GM12878 (cell line): ENCODE data around the gene METTL23. TPM values are rescaled to one million over a fixed set of nuclear protein-coding genes. Genes with fewer than 3 reads are reported as not detected.

ENCODE experiments used
- ATF3 ChIP-seq: IDR thresholded peaks from 2 replicates; pipeline ENCODE4 v1.6.1; 2011; ENCODE audit warnings: low read depth, mild to moderate bottlenecking, low read length, moderate library complexity, borderline replicate concordance; ENCODE audit errors: extremely low read depth
- ATF7 ChIP-seq: fragments of 450-650 bp; IDR thresholded peaks from 2 replicates; pipeline ENCODE4 v1.6.1; 2016; ENCODE audit warnings: low read depth, mild to moderate bottlenecking
- EGR1 ChIP-seq, 2 experiments: IDR thresholded peaks; 1 replicate in 1 of 2; 2 replicates in 1 of 2; pipeline ENCODE4 v1.6.1; 2011 to 2012; ENCODE audit warnings: low read depth in 2 of 2, low read length in 2 of 2, borderline replicate concordance in 1 of 2, mild to moderate bottlenecking in 1 of 2, moderate library complexity in 1 of 2
- GABPA ChIP-seq: IDR thresholded peaks from 2 replicates; pipeline ENCODE4 v1.6.1; 2014; ENCODE audit warnings: antibody characterized with exemption, low read depth, mild to moderate bottlenecking, inconsistent platforms
- HDAC2 ChIP-seq: fragments of 200-600 bp; sonication (generic); IDR thresholded peaks from 2 replicates; pipeline ENCODE4 v1.6.1; 2017
- HDAC6 ChIP-seq: fragments of 200-600 bp; sonication (generic); IDR thresholded peaks from one replicate; pipeline ENCODE4 v1.8.0; 2017; ENCODE audit warnings: antibody characterized with exemption; ENCODE audit not compliant: unreplicated experiment
- IRF5 ChIP-seq: fragments of 450-650 bp; IDR thresholded peaks from 2 replicates; pipeline ENCODE4 v1.6.1; 2017; ENCODE audit warnings: borderline replicate concordance
- JUND ChIP-seq: IDR thresholded peaks from 2 replicates; pipeline ENCODE4 v1.6.1; 2012; ENCODE audit warnings: low read depth, mild to moderate bottlenecking, low read length, improper control_type of control experiment, moderate library complexity
- KAT2A ChIP-seq: conservative IDR thresholded peaks from 2 replicates; pipeline ENCODE4 v1.6.1; 2011; ENCODE audit warnings: low read depth, low read length; ENCODE audit not compliant: control insufficient read depth
- MEF2A ChIP-seq: IDR thresholded peaks from 2 replicates; pipeline ENCODE4 v1.6.1; 2011; ENCODE audit warnings: low read depth, mild to moderate bottlenecking, low read length, moderate library complexity; ENCODE audit not compliant: insufficient read depth
- MLLT1 ChIP-seq: fragments of 450-650 bp; IDR thresholded peaks from 2 replicates; pipeline ENCODE4 v1.6.1; 2016; ENCODE audit warnings: mild to moderate bottlenecking
- MYC ChIP-seq: IDR thresholded peaks from 2 replicates; pipeline ENCODE4 v1.6.1; 2011; ENCODE audit warnings: mild to moderate bottlenecking, low read length, moderate library complexity, inconsistent platforms; ENCODE audit not compliant: insufficient read depth, insufficient replicate concordance, insufficient read length, severe bottlenecking
- NR2C2 ChIP-seq: IDR thresholded peaks from 2 replicates; pipeline ENCODE4 v1.6.1; 2011; ENCODE audit warnings: borderline replicate concordance, low read depth; ENCODE audit not compliant: control insufficient read depth, insufficient read length
- POLR2AphosphoS5 ChIP-seq: IDR thresholded peaks from 2 replicates; pipeline ENCODE4 v1.6.1; 2011; ENCODE audit warnings: mild to moderate bottlenecking, low read length, inconsistent platforms
- PRDM15 ChIP-seq: fragments of 450-650 bp; formaldehyde crosslinking; IDR thresholded peaks from 2 replicates; pipeline ENCODE4 v1.4.0; 2020; ENCODE audit warnings: mild to moderate bottlenecking, moderate library complexity
- RAD51 ChIP-seq: fragments of 450-650 bp; IDR thresholded peaks from 2 replicates; pipeline ENCODE4 v1.6.1; 2016; ENCODE audit warnings: moderate library complexity, mild to moderate bottlenecking, inconsistent platforms
- RBBP5 ChIP-seq: fragments of 200-600 bp; sonication (generic); conservative IDR thresholded peaks from 2 replicates; pipeline ENCODE4 v1.6.1; 2016
- SPI1 ChIP-seq: IDR thresholded peaks from 2 replicates; pipeline ENCODE4 v1.6.1; 2011; ENCODE audit warnings: low read depth, mild to moderate bottlenecking, low read length, moderate library complexity, borderline replicate concordance; ENCODE audit not compliant: insufficient read depth
- WRNIP1 ChIP-seq: IDR thresholded peaks from 2 replicates; pipeline ENCODE4 v1.6.1; 2011; ENCODE audit warnings: low read depth, low read length, improper control_type of control experiment, borderline replicate concordance
- ZBTB33 ChIP-seq: fragments of 450-650 bp; IDR thresholded peaks from 2 replicates; pipeline ENCODE4 v1.6.1; 2017; ENCODE audit warnings: mild to moderate bottlenecking
- polyA plus RNA-seq, 11 experiments: library from polyadenylated mRNA; depleted of rRNA in 4 of 11; unstranded in 6 of 11; stranded (reverse) in 5 of 11; fragments of >200 nt; fragmentation: Nextera tagmentation in 4 of 11; fragmentation: Illumina TruSeq in 1 of 11; extraction: Ambion mirVana in 4 of 11; extraction: Trizol in 1 of 11; gene quantifications; 1 replicate in 1 of 11; 2 replicates in 10 of 11; pipeline versions ENCODE4 v1.2.1 to v1.2.3, GENCODE V29; 2011 to 2016; ENCODE audit warnings: inconsistent platforms in 2 of 11, missing spikeins in 2 of 11, low read depth in 1 of 11
- total RNA-seq, 4 experiments: library from RNA; depleted of rRNA in 3 of 4; stranded (reverse); fragments of >200 nt in 3 of 4; fragmentation: Illumina TruSeq in 1 of 4; extraction: Trizol in 1 of 4; gene quantifications; 2 replicates each; pipeline versions ENCODE4 v1.2.1 to v1.2.3, GENCODE V29; 2013 to 2021

Gene METTL23
- total and polyA plus RNA-seq, 10 of the 15 experiments (the other 5 are each of a cell fraction or from before 2014, with no cell fraction given): 25.6 to 61.5 (median 30.9) TPM

GRCh38 chr17:76696763-76697701 is 29.6 kb upstream of the METTL23 start (continued):
- TF ChIP-seq EGR1 (IDR thresholded peaks at IDR 0.05; ENCODE audit: borderline replicate concordance in 1 of 2, low read depth in 2 of 2, low read length in 2 of 2): no peak
- no peak for TF ChIP-seq POLR2AphosphoS5
- no peak for TF ChIP-seq HDAC6
- no peak for TF ChIP-seq ZBTB33
- no peak for TF ChIP-seq MYC
- TF ChIP-seq RBBP5: no peak
- no peak for TF ChIP-seq JUND
- TF ChIP-seq PRDM15: no peak
- TF ChIP-seq RAD51: no peak
- no peak for TF ChIP-seq WRNIP1
- TF ChIP-seq MLLT1: no peak
- TF ChIP-seq SPI1: no peak
- no peak for TF ChIP-seq MEF2A
- TF ChIP-seq IRF5: no peak
- TF ChIP-seq GABPA: no peak
- no peak for TF ChIP-seq ATF7
- no peak for TF ChIP-seq HDAC2
- no peak for TF ChIP-seq KAT2A
- no peak for TF ChIP-seq NR2C2
- no peak for TF ChIP-seq ATF3
